ENCODE data around the gene IPO4.

- TF ChIP-seq CTCF (IDR thresholded peaks at IDR 0.05) (no peak), ZFX (IDR thresholded peaks at IDR 0.05; ENCODE audit: borderline replicate concordance) (no peak)
Measured at GRCh38 chr14:24145219-24145618, 43.4 kb downstream of the IPO4 start.

Measured in 22Rv1 (cell line).